HCT116 (cell line): Measurements from ENCODE around the gene GTF2IRD2. TPM values are rescaled to one million over a fixed set of nuclear protein-coding genes. Genes with fewer than 3 reads are reported as not detected.
"Not testable (repeated sequence)": the region's sequence is repeated elsewhere in the genome, so short reads cannot be mapped to it uniquely, and the experiment has no call there.

Source experiments
- ATAC-seq: fragments of 200-7000 bp; cut with Tn5 transposase; 2 replicates; pipeline ENCODE4 v1.9.1; 2020; ENCODE audit warnings: mild to moderate bottlenecking, moderate library complexity
- BruUV-seq: library from RNA; stranded (reverse); fragments of 400-500 nt; replicated peaks from 2 replicates; lab custom pipeline; 2021; lab: Mats Ljungman, UMichigan
- CTCF ChIA-PET: fragments of 300-600 bp; sonication (Branson Sonifier 250); formaldehyde crosslinking; loops from one replicate; lab custom pipeline; 2021; ENCODE audit warnings: antibody characterized with exemption; lab: Charles Lee
- POLR2A ChIA-PET: fragments of 300-600, 350-600 bp; sonication (Branson Sonifier 250); formaldehyde crosslinking; loops from one replicate; lab custom pipeline; 2021; ENCODE audit warnings: antibody characterized with exemption; lab: Charles Lee
- RAD21 ChIA-PET, 2 experiments: fragments of 300-600 bp; sonication (Branson Sonifier 250); formaldehyde crosslinking; loops; one replicate each; lab custom pipeline; 2023; ENCODE audit warnings: low total read pairs in 2 of 2; ENCODE audit not compliant: uncharacterized antibody in 2 of 2, unreplicated experiment in 2 of 2, low non-redundant PET in 1 of 2; lab: Charles Lee
- DNase-seq: peaks from one replicate; pipeline ENCODE4 v3.0.0-alpha.2; 2010; ENCODE audit warnings: low read depth, low spot score
- H2AFZ ChIP-seq: fragments of 200-600 bp; shearing (Covaris generic), sonication (generic); 2 replicates; pipeline ENCODE4 v1.6.1; 2017; ENCODE audit warnings: low read depth, mixed run types, mixed read lengths, antibody characterized with exemption, low read length; ENCODE audit not compliant: poor library complexity, severe bottlenecking
- H3K27ac ChIP-seq: 2 replicates; pipeline ENCODE4 v1.5.1; 2012; ENCODE audit warnings: low read depth, low read length
- H3K27me3 ChIP-seq: fragments of 200-600 bp; sonication (generic); 2 replicates; pipeline ENCODE4 v1.6.1; 2016; ENCODE audit warnings: mixed run types, low read length, mixed read lengths; ENCODE audit not compliant: insufficient read depth
- H3K36me3 ChIP-seq, 2 experiments: fragments of 200-500 bp in 1 of 2; fragments of 200-600 bp in 1 of 2; sonication (Bioruptor generic) in 1 of 2; sonication (generic) in 1 of 2; 2 replicates each; pipeline versions ENCODE4 v1.5.1 to v1.6.1; 2014 to 2016; ENCODE audit warnings: low read length in 2 of 2, inconsistent platforms in 1 of 2, mixed read lengths in 1 of 2, mixed run types in 1 of 2; ENCODE audit not compliant: insufficient read depth in 2 of 2, control insufficient read depth in 1 of 2
- H3K4me1 ChIP-seq, 2 experiments: fragments of 200-600 bp in 1 of 2; sonication (generic) in 1 of 2; 2 replicates each; pipeline versions ENCODE4 v1.5.1 to v1.6.1; 2012 to 2017; ENCODE audit warnings: low read length in 2 of 2, inconsistent platforms in 1 of 2, mild to moderate bottlenecking in 1 of 2, mixed read lengths in 1 of 2, mixed run types in 1 of 2, moderate library complexity in 1 of 2; ENCODE audit not compliant: insufficient read depth in 2 of 2, control insufficient read depth in 1 of 2
- H3K4me2 ChIP-seq: fragments of 200-600 bp; sonication (generic); 2 replicates; pipeline ENCODE4 v1.6.1; 2017; ENCODE audit warnings: mixed run types, low read length, mixed read lengths
- H3K4me3 ChIP-seq, 2 experiments: fragments of 200-600 bp in 1 of 2; sonication (generic) in 1 of 2; replicated peaks in 1 of 2; 2 replicates each; pipeline ENCODE4 v1.5.1; 2011 to 2016; ENCODE audit warnings: low read length in 2 of 2, control low read depth in 1 of 2, low read depth in 1 of 2, mild to moderate bottlenecking in 1 of 2, mixed read lengths in 1 of 2, mixed run types in 1 of 2
- H3K79me2 ChIP-seq: fragments of 200-600 bp; sonication (generic); 2 replicates; pipeline ENCODE4 v1.6.1; 2017; ENCODE audit warnings: mild to moderate bottlenecking, mixed run types, low read length, moderate library complexity, mixed read lengths; ENCODE audit not compliant: insufficient read depth
- H3K9ac ChIP-seq: fragments of 200-600 bp; sonication (generic); 2 replicates; pipeline ENCODE4 v1.6.1; 2016; ENCODE audit warnings: low read length, mixed read lengths
- H3K9me2 ChIP-seq: fragments of 200-600 bp; sonication (generic), shearing (Covaris generic); 2 replicates; pipeline ENCODE4 v1.6.1; 2017; ENCODE audit warnings: mixed run types, mild to moderate bottlenecking, moderate library complexity; ENCODE audit not compliant: insufficient read depth
- H3K9me3 ChIP-seq, 2 experiments: fragments of 200-500 bp in 1 of 2; fragments of 200-600 bp in 1 of 2; sonication (Bioruptor generic) in 1 of 2; sonication (generic) in 1 of 2; 2 replicates each; pipeline ENCODE4 v1.6.1; 2014 to 2017; ENCODE audit warnings: low read length in 2 of 2, mixed read lengths in 2 of 2, inconsistent platforms in 1 of 2, low read depth in 1 of 2, mild to moderate bottlenecking in 1 of 2, mixed run types in 1 of 2, moderate library complexity in 1 of 2; ENCODE audit not compliant: control insufficient read depth in 1 of 2, insufficient read depth in 1 of 2
- H4K20me1 ChIP-seq: fragments of 200-600 bp; sonication (generic), shearing (Covaris generic); 2 replicates; pipeline ENCODE4 v1.6.1; 2017; ENCODE audit warnings: mixed run types, mild to moderate bottlenecking, moderate library complexity; ENCODE audit not compliant: insufficient read depth
- intact Hi-C: fragments of 100-400 bp; cut with micrococcal nuclease; formaldehyde crosslinking; loops from 2 replicates; pipeline ENCODE4 v1.10.0; 2022
- total RNA-seq: library from RNA; stranded (reverse); gene quantifications from one replicate; pipeline ENCODE4 v1.2.1, GENCODE V29; 2021; ENCODE audit not compliant: unreplicated experiment

Gene GTF2IRD2
- total RNA-seq, 1 experiment from 2014 or later = 9.2 TPM

DNA sequence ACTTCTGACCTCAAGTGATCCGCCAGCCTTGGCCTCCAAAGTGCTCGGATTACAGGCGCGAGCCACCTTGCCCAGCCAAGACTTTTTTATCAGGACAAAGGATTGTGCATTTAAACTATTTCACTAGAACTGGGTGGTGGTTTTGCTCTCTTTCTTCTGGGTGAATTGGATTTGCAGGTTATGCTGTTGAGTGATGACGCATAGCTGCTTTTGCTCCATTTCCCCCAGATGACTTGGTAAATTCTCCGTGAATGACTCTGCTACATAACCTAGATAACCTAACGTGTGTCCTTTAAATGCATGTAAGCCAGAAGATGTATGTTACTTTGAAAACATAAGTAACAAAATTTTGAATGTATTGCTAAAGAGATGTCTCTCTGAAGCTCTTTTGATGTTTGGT is 93.1 kb downstream of the GTF2IRD2 start:
- H3K27ac ChIP-seq, RAD21 ChIA-PET, H3K9me2 ChIP-seq, H3K27me3 ChIP-seq, H3K4me3 ChIP-seq, DNase-seq, ATAC-seq, H2AFZ ChIP-seq, H3K9me3 ChIP-seq, H3K79me2 ChIP-seq, CTCF ChIA-PET, H4K20me1 ChIP-seq, BruUV-seq, H3K9ac ChIP-seq, H3K36me3 ChIP-seq, intact Hi-C loops, H3K4me2 ChIP-seq, POLR2A ChIA-PET, H3K4me1 ChIP-seq: not testable (repeated sequence)

GRCh38 chr7:74756673-74757072 is 94.7 kb downstream of the GTF2IRD2 start:
- H3K9me3 ChIP-seq, H3K27me3 ChIP-seq, CTCF ChIA-PET, H3K9ac ChIP-seq, H3K36me3 ChIP-seq, H3K9me2 ChIP-seq, H2AFZ ChIP-seq, H3K4me2 ChIP-seq, H3K4me3 ChIP-seq, intact Hi-C loops, BruUV-seq, POLR2A ChIA-PET, H3K4me1 ChIP-seq, H3K79me2 ChIP-seq, H4K20me1 ChIP-seq, DNase-seq, H3K27ac ChIP-seq, RAD21 ChIA-PET: not testable (repeated sequence)
- 0 out of 2 replicates have a peak, but pooled peaks have one; percentile 34 for ATAC-seq

DNA sequence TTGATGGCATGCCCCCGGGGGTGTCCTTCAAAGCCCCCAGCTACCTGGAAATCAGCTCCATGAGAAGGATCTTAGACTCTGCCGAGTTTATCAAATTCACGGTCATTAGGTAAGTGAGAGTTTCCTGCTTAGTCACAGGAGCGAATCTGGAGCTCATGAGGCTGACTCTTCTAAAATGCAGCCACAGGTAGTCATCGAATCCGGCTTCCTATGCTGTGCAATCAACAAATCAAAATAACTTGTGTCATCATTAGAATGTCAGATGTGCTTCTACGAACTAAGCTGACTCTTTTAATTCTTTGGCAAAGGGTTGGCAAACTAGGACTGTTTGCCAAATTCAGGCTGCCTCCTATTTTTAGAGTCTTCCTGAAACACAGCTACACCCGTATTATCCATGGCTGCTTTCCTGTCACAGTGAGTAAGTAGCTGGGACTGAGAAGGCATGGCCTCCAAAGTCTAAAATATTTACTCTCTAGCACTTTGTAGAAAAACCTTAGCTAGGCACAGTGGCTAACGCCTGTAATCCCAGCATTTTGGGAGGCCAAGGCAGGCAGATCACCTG is 97.4 kb downstream of the GTF2IRD2 start:
- H3K4me1 ChIP-seq, RAD21 ChIA-PET, intact Hi-C loops, POLR2A ChIA-PET, BruUV-seq, H3K36me3 ChIP-seq, H3K79me2 ChIP-seq, ATAC-seq, H3K9me3 ChIP-seq, H3K4me3 ChIP-seq, H4K20me1 ChIP-seq, H3K4me2 ChIP-seq, H2AFZ ChIP-seq, H3K9ac ChIP-seq, H3K9me2 ChIP-seq, CTCF ChIA-PET, H3K27me3 ChIP-seq, DNase-seq, H3K27ac ChIP-seq: not testable (repeated sequence)

Other genes with a start within 250 kb of the GTF2IRD2 start
- 164 TPM for gene GTF2I, start 193.9 kb downstream of the GTF2IRD2 start, total RNA-seq
- gene NCF1, start 77.6 kb downstream of the GTF2IRD2 start, total RNA-seq = 0.27 TPM
- 9.4 TPM for gene CASTOR2, start 113.1 kb upstream of the GTF2IRD2 start, total RNA-seq
- 38.8 TPM for gene RCC1L, start 222.2 kb upstream of the GTF2IRD2 start, total RNA-seq
- 10.0 TPM for gene GTF2IRD2B, start 241.0 kb upstream of the GTF2IRD2 start, total RNA-seq